ENCODE measurements around the gene LRPAP1. TPM values are rescaled to one million over a fixed set of nuclear protein-coding genes. Genes with fewer than 3 reads are reported as not detected.

The LRPAP1 gene
- total RNA-seq, 2 donors from 2014 or later, result 82.5 to 93.9 TPM

DNA sequence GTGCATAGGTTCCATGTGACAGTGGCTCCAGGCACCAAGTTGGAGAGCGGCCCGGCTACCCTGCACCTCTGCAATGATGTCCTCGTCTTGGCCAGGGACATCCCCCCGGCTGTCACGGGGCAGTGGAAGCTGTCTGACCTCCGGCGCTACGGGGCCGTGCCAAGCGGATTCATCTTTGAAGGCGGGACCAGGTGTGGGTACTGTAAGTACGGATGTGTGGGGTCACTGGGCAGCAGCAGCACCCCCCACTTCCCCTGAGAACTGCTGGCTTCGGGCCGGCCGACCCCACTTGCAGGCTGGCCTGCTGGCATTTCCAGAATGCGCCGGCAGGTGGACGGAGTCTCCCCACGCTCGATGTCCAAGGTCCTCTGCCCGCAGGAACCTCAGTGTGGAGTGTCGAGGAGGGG, 55.9 kb downstream of the LRPAP1 start:
- Histone ChIP-seq H3K4me3 (no peak overlapping the region), H3K9me3 (no peaks in the 10 kb centered on the region), H3K36me3 (replicated peaks in 1 of 2; ENCODE audit: insufficient read depth in 1 of 2, low read depth in 2 of 2) (no peaks in the 10 kb centered on the region), H3K27me3 (no peaks in the 10 kb centered on the region), H3K4me1 (peaks cover 30% of the 10 kb centered on the region), H3K27ac (no peak overlapping the region)
- TF ChIP-seq POLR2A (IDR thresholded peaks at IDR 0.05), result no peak
- TF ChIP-seq CTCF (IDR thresholded peaks at IDR 0.05), result no peak
- DNase-seq, result no peak
- WGBS, 2 donors, result 91 to 95% methylated on average over 15 to 22 of the region's 22 CpGs
- intact Hi-C loops (cut with DNase I), result no loop called here
- ATAC-seq, result no peak

- WGBS, 2 donors, result 65 to 97% methylated on average over 16 to 20 of the region's 22 CpGs
- intact Hi-C loops (cut with DNase I), result no loop called here
- no peak for DNase-seq
- no peak overlapping the region for H3K27ac ChIP-seq
- no peaks in the 10 kb centered on the region for H3K9me3 ChIP-seq
- H3K27me3 ChIP-seq, result no peaks in the 10 kb centered on the region
- H3K4me3 ChIP-seq, result no peak overlapping the region
- ATAC-seq, result no peak
- peaks cover 35% of the 10 kb centered on the region for H3K4me1 ChIP-seq
- no peak for TF ChIP-seq POLR2A (IDR thresholded peaks at IDR 0.05)
- no peak for TF ChIP-seq CTCF (IDR thresholded peaks at IDR 0.05)
- H3K36me3 ChIP-seq (replicated peaks in 1 of 2; ENCODE audit: insufficient read depth in 1 of 2, low read depth in 2 of 2), result no peaks in the 10 kb centered on the region
These were observed 56.4 kb downstream of the LRPAP1 start for GRCh38 chr4:3475713-3476260.

DNA sequence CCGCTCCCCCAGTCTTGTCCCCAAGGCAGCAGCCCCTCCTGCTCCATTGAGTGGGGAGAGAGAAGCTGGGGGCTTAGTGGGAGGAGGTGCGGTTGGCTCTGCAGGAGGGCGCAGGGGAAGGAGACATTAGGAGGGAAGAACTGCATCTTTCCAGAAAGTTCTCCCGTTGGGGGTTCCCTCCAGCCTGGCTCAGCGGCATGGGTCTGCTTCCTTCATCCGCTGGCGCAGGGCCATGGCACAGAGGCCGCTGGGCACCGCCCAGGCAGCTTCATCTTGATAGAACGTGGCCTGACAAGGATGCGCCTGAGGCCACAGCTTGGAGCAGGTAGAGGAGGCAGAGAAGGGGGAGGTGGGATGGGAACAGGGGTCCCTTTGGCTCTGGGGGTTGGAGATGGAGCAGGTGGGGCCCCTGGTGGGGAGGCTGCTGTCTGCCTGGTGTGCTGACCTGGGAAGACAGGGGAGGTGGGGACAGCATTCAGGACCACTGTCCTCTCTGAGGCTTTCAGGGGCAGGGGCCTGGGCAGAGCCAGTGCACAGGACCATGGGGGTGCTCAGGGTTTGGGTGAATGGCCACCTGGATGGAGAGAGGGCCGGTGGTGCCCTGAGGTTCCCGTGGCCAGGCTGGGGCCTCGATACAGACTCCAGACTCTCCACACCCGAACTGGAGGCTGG, 57.0 kb downstream of the LRPAP1 start:
- intact Hi-C loops (cut with DNase I), result no loop called here
- ATAC-seq (no peak), DNase-seq (no peak)
- WGBS, 2 donors, result 86 to 88% methylated on average over 11 to 15 of the region's 15 CpGs
- Histone ChIP-seq H3K4me3 (no peak overlapping the region), H3K27me3 (no peaks in the 10 kb centered on the region), H3K9me3 (no peaks in the 10 kb centered on the region), H3K27ac (no peak overlapping the region), H3K4me1 (peaks cover 35% of the 10 kb centered on the region), H3K36me3 (replicated peaks in 1 of 2; ENCODE audit: insufficient read depth in 1 of 2, low read depth in 2 of 2) (no peaks in the 10 kb centered on the region)
- TF ChIP-seq POLR2A (IDR thresholded peaks at IDR 0.05) (no peak), CTCF (IDR thresholded peaks at IDR 0.05) (no peak)

- Histone ChIP-seq H3K9me3 (no peaks in the 10 kb centered on the region), H3K4me1 (peaks cover 44% of the 10 kb centered on the region), H3K27ac (no peak overlapping the region), H3K36me3 (replicated peaks in 1 of 2; ENCODE audit: insufficient read depth in 1 of 2, low read depth in 2 of 2) (no peaks in the 10 kb centered on the region), H3K27me3 (no peaks in the 10 kb centered on the region), H3K4me3 (no peak overlapping the region)
- intact Hi-C loops (cut with DNase I), result no loop called here
- ATAC-seq (no peak), DNase-seq (no peak)
- 85 to 90% methylated on average over 13 of the region's 13 CpGs for WGBS, 2 donors
- TF ChIP-seq POLR2A (IDR thresholded peaks at IDR 0.05), result no peak
- TF ChIP-seq CTCF (IDR thresholded peaks at IDR 0.05), result no peak
These were observed 58.0 kb downstream of the LRPAP1 start for GRCh38 chr4:3473996-3474765.

All from body of pancreas (tissue), 4 donors.